Inflammatory macrophage (primary cell): ENCODE data around the gene DIABLO.
"Not testable (repeated sequence)": the region's sequence is repeated elsewhere in the genome, so short reads cannot be mapped to it uniquely, and the experiment has no call there.

Experiments
- DNase-seq, 2 donors: peaks; one replicate each; pipeline ENCODE4 v3.0.0-alpha.2; 2020 to 2022

The DIABLO gene

DNA sequence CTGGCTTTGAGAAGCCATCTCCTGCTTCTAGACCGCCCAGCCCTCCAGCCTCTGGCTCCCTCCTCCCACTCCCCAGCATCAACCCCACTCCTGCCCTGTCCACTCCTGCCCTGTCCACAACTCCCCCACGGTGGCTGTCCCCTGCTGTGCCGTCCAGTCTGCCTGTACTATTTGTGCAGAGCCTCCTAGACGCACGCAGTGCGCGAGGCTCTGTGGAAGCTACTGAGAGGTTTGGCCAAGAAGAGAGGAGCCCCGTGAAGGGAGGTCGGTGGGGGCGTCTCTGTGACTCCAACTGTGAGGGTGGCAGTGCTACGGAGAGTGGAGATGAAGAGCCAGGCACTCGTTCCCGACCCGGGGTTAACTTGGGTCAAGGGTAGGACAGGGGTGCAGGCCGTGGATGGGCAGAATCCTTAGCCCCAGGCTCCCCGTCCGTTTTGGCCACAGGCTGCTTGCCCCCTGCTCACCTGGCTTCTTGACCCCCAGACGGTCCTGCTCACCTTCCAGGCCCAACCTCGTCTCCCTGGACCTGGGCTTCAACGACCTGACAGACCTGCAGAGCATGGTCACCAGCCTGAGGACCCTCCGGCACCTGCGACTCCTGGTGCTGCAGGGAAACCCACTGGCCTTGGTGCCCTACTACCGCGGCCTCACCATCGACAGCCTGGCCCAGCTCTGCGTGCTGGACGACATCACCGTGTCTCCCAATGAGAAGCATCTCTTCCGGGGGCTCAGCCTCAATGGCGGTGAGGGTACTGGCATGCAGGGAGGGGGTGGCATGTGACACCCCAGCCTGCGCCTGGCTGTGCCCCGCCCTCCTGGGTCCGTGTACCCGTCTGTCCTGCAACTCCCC lies 36.0 kb downstream of the DIABLO start:
- no peak for DNase-seq

DNA sequence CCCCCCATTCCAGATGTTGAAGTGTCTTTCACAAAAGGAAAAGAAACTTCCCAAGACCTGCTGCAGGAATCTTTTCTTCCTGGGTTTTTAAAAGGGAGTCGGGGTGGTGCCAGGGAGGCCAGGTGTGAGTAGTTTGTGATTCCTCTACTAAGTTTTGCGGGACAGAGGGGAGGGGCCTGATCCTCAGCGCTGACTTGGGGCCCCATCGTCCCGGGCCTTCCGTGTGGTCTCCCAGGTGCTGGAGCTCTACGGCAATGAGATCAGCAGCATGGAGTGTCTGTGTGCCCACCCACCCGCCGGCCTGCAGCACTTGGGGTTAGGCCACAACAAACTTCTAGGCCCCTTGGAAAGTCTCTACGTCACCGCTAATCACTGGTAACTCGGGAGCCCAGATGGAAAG lies 38.4 kb downstream of the DIABLO start:
- no peak for DNase-seq

DNA sequence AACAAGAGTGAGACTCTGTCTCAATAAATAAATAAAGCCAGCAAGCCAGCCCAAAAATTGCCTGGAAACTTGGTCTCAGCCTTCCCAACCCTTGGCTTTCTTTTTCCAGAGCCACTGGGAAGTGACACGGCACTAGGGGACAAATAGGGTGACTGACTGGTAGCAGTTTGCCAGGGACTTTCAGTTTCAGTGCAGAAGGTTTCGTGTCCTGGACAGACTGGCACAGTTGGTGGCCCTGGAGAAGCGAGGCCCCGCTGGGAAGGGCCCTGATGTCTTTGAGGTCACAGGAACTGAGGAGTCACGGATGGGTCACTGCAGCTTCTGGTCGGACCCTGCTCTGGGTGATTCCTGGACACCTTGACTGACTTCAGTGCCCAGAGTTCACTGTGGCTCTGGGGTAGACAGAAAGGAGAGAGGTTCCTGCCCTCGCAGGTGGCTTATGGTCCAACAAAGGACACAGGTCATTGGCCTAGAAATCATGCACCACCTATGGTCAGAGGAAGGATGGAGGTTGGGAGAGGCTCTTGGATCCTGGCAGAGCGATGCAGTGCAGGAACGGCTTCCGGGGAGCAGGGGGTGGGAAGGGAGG lies 40.3 kb downstream of the DIABLO start:
- no peak for DNase-seq

DNA sequence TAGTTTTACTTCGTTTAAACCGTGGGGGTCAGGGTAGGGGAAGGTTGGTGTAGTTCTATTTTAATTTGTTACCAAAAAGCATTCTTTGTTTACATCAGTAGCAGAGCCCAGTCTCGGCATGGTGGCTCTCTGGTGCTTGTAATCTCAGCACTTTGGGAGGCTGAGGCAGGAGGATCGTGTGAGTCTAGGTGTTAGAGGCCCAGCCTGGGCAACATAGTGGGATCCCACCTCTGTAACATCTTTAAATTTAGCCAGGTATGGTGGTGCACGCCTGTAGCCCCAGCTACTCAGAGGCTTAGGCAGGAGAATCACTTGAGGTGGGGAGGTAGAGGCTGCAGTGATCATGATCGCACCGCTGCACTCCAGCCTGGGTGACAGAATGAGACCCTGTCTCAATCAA lies 40.8 kb downstream of the DIABLO start:
- DNase-seq: no peak

DNA sequence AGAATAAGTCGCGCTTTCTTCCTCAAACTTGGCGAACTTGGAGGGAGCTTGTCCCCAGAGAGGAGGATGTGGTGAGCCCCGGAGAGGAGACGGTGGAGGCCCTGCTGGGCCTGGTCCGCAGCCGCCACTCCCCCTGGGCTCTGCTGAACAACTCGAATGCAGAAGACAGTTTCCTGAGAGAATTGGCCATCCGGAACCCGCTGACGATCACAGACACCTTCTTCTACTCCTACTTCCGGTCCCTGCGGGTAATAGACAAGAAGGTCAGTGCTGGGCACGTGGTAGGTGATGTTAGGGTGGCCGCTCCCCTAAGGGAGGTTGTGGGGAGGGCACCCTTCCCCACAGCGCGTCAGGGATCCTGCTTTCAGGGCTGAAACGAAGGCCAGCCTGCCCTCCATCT lies 41.3 kb downstream of the DIABLO start:
- DNase-seq: peak in 1 of 2 donors; percentile 12

DNA sequence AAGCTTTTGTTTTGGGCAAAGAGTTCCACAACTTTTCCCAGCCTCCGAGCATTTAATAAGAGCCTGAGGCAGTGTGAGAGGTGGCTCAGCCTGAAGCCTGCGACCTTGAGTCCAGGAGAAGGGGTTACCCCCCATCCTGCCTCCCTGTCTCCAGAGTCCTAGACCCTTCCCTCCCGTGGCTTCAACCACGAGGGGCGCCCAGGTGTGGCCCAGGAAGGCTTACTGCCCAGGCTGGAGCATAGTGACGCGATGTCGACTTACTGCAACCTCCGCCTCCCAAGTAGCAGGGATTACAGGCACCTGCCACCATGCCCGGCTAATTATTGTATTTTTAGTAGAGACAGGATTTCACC lies 42.3 kb downstream of the DIABLO start:
- no peak for DNase-seq

DNA sequence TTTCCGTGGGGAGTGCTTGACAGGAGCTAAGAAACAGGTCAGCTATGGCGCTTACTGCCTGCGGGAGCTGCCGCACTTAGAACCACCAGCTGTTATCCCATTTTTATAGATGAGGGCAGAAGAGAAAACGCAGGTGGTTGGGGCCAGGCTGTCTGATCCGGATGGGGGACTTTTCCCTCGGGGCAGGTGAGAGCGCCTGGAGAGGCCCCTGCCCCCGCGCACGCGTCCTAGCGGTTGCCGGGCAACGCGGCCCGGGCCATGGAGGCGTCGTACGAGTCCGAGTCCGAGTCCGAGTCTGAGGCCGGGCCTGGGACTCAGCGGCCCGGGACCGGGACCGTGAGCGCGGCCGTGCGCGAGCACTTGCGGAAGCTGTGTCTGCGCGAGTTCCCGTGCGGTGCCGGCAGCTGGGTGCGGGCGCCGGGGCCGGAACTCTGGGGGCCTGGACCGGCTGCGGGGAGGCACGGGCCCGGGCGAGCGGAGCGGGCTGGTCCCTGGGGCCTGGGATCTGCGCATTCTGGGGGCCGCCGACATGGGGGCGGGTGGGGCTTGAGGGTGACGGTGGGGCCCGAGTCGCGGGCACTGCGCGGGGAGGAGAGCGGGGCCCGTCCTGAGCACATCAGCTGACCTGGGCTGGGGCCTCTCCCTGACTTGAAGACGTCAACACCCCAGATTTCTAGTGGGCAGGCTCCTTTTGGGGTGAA lies 42.8 kb downstream of the DIABLO start, which contains the start of gene LRRC43:
Gene LRRC43 (plus strand): TSS at position 237 of the 701 bp plus-strand sequence. CDS start 22 bp downstream, at position 259.
- DNase-seq: peak; percentile 25 to 43

DNA sequence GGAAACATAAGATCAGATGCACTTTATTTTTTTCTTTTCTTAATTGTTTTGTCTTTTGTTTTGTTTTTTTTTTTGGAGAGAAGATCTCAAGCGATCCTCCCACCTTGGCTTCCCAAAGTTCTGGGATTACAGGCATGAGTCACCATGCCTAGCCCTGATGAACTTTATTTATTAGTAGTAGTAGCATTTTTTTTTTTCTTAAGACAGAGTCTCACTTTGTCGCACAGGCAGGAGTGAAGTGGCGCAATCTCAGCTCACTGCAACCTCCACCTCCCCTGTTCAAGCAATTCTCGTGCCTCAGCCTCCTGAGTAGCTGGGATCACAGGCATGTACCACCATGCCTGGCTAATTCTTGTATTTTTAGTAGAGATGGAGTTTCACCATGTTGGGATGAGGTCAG lies 49.4 kb downstream of the DIABLO start:
- not testable (repeated sequence) for DNase-seq

DNA sequence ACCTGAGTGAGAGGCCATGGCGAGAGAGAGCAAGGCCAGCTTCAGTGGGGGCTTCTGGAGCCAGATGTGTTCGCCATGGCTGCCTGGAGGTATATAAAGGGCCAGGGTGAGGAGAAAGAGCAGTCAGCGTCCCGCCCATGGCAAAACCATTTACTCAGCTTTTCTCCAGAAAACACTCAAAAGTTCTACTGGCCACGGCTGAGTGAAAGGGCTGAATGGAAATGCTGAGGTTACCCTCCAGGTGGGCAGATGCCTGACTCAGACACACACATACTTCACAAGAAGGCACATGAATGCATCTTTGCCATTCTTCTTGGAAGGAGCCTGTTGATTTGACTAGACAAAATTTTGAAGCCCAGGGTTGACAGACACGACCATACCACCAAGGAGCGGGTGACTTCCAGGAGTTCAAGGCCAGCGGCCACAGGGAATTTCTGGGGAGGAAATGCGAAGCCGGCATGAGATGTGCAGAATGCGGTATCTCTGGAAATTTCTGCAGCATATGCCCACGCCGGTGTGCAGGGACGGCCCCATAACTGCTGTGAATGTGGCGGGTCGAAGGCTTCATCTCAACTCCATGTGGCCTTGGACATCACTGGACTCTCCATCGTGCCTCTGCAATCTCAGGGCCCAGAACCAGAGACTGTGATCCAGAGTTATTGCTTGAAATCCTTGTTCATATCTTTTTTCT lies 51.6 kb downstream of the DIABLO start, which contains the start of gene IL31:
Gene IL31 (minus strand): TSS at position 67 of the 691 bp plus-strand sequence. CDS start 49 bp downstream, at position 18.
- no peak for DNase-seq

DNA sequence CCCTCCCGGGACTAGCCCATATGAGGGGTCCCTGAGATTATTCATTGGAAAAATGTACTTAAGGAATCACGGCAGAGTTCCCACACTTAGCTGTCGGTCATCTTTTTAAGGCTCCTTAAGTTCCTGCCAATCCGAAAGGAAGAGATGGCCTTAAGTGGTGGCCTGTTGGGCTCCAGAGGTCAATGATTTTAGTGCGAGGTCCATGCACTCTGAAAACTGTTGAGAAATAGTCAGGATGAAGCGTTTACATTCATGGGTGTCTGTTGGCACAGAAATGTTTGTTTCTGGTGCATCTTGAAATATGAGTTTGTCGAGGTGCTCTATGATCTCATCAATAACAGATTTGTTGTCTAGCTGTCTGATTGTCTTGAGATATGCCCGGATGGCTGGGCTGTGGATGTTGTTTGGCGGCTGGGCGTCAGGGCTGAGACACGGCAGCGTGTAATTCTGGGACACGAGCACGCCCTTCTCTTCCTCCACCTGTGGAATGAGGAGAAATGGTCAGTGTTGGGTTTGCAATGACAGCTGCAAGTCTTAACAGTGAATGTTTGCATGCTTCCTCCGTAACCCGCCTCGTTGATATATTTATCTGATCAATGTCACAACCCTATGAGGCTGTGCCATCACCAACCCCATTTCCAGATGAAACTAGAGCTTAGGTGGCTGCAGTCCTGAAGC lies 53.5 kb downstream of the DIABLO start:
- no peak for DNase-seq

DNA sequence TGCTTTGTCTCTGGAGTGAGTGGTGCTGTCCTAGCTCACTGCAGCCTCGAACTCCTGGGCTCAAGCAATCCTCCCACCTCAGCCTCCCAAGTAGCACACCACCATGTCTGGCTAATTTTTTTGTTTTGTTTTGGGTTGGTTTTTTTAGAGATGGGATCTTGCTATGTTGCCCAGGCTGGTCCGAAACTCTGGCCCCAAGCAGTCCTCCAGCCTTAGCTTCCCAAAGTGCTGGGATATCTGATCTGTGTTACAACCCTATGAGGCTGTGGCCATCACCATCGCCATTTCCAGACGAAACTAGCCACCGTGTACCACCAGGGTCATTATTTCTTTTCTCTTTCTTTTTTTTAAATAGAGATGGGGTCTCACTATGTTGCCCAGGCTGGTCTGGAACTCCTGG lies 54.5 kb downstream of the DIABLO start:
- DNase-seq: no peak

DNA sequence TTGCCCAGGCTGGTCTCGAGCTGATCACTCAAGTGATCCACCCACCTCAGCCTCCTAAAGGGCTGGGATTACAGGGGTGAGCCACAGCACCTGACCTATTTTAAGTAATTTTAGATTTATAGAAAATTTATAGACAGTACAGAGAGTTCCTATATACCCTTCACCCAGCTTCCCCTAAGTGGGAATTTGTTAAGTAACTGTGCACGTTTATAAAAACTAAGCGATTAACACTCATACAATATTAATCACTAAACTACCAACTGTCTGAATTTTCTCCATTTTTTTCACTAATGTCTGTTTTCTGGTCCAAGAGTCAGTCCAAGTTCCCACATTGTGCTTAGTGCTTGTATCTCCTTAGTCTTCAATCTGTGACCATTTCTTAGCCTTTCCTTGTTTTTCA lies 57.4 kb downstream of the DIABLO start:
- DNase-seq: no peak

DNA sequence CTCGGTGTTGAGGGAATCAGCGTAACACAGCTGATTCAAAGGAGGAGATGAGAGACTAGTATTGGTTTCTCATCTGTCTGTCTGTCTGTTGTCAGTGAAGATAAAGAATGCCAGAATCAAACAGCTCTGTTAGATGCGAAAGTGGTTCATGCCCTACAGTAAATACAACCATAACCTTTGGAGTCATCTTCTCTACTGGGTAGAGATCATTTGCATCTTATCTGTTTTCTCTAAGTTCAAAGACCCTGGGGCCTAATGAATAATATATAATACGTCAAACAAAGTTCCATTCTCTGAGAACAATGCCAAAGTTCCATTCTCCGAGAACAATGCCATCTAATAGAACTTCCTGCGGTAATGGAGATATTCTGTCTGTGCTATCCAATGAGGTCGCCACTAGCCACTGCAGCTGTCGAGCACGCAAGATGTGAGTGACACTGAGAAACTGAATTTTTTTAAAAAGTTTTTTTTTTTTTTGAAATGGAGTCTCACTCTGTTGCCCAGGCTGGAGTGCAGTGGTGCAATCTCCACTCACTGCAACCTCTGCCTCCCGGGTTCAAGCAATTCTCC lies 58.4 kb downstream of the DIABLO start:
- no peak for DNase-seq

DNA sequence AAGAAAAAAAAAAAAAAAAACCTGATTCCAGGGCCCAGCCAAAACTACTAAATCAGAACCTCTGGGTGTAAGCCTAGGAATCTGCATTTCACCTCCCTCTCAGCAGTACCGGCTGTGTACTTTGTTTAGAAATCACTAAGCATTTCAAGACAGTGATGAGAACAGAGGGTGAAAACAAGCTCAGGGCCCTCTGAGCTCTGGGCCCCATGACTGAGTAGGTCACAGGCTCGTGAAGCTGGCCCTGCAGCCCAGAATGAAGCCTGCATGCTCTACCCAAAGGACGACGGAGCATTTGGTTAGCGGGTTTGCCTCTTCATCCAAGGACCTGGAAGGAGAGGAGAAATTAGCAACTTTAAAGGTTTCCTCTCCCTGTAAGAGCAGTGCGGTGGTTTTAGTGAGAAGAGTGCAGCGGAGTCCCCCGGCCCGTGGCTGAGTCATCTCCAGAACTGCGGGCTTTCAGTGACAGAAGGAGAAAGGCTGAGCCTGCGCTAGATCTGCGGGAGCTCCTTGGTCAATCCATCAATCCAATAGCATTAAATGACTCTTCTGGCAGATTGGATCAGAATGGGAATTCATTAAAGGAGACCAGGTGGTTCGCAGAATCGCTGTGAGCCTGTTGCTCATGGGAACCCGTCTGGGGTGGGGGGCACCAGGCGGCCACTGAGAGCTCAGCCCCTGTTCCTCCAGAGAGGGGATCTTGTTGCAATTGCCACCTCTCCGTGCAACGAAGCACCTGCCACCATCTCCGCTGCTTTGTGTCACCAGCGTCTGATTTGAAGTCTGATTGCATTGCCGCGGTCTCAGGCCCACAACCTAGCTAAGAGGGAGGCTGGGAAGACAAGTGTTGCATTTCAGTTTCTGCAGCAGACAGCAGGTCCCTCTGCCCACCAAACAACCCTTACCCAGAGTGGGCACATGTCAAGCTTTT lies 59.2 kb downstream of the DIABLO start:
- no peak for DNase-seq

DNA sequence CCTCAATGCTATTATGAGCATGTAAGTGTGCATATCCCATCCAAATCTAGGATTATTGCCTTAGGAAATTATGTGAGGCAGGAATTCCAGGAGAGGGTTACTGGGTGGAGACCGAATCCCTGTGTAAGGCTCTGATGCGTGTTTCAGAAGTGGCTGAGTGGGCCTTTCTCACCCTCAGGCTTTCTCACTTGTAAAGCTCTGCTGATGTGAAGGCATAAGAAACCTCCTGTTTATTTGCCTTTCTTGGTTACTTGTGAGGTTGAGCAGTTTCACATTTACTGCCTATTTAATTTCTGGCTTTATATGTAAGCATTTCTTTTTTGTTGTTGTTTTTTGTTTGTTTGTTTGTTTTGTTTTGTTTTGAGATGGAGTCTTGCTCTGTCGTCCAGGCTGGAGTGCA lies 62.9 kb downstream of the DIABLO start:
- no peak for DNase-seq

DNA sequence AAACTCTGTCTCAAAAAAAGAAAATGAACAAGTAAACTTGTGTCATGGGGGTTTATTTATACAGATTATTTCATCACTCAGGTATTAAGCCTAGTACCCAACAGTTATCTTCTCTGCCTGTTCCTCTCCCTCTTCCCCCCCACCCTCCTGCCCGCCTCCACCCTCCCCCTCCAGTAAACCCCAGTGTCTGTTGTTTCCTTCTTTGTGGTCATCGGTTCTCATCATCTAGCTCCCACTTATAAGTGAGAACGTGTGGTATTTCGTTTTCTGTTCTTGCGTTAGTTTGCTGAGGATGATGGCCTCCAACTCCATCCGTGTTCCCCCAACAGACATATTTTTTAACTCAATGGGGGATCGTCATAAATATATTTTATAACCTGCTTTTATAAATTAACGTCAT lies 64.2 kb downstream of the DIABLO start:
- DNase-seq: no peak

DNA sequence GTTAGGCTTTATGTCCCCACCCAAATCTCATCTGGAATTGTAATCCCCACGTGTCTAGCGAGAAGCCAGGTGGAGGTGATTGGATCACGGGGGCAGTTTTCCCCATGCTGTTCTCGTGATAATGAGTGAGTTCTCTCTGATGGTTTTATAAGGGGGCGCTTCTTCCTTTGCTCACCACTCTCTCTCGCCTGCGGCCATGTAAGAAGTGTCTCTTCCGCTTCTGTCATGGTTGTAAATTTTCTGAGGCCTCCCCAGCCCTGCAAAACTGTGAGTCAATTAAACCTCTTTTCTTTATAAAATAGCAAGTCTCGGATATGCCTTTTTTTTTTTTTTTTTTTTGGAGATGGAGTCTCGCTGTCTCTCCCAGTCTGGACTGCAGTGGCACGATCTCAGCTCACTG lies 65.1 kb downstream of the DIABLO start:
- no peak for DNase-seq

DNA sequence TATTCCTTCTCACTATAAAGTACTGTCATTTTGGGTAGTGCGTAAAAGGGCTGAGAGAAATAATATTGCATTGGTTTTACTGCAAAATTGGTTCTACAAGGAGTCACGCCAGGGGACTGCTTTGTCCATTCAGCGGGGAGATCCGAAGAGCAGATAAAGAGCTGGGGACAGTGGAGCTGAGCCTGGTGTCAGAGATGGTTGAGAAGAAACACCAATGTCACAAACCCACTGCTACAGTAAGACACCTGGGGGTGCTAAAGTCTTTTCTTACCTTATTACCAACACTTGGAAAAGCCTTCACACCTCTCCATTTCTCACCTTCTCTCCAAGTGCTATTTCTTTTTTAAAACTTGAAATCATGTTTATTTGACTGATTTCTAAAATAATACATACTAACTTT lies 66.0 kb downstream of the DIABLO start:
- DNase-seq: no peak

DNA sequence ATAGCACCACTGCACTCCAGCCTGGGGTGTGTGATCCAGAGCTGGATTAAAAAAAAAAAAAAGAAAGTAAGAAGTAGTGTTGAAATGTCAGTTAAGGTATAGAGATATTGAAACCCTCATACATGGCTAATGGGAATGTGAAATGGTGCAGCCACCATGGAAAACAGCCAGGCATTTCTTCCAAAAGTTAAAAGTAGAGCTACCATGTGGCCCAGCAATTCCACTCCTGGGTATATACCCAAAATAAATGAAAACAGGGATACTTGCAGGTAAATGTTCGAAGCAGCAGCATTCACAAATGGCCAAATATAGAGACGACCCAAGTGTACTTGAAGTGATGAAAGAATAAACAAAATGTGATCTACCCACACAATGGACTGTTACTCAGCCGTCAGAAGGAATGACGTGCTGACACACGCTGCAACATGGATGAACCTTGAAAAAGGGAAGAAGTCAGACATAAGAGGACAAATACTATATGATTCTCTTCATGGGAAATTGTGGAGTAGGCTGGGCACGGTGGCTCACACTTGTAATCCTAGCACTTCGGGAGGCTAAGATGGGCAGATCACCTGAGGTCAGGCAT lies 67.1 kb downstream of the DIABLO start:
- DNase-seq: peak in 1 of 2 donors; percentile 3
